ENCODE data around the gene NUDT4B.
"Not testable (repeated sequence)": the region's sequence is repeated elsewhere in the genome, so short reads cannot be mapped to it uniquely, and the experiment has no call there.

Gene NUDT4B

DNA sequence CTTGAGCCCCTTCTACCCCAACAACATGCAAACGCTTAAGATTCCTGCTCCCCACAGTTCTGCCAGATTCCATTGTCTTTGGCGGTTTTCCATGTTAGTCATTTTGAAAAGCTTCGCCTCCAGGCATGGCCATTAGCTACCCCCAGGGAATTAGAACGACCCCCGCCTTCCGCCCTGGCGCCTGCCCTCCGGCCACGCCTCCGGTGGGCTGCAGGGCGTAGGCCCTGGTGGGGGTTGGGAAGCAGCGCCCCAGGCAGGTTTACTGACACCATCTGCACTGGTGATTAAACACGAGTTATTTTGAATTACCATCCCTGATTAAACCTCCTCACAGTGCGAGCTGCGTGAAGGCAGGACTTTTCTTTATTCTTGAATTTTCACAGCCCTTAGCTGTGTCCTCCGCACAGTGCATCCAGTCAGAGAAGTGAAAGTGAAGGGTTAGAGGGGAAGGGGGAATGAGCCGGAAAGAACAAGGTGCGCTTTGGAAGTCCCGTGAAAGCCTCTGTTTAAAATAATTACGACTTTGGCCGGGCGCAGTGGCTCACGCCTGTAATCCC lies 43.0 kb downstream of the NUDT4B start:
- not testable (repeated sequence) for DNase-seq (ENCODE audit: insufficient read length, low spot score); FAIRE-seq

GRCh38 chr1:148793762-148794332 lies 45.3 kb downstream of the NUDT4B start:
- not testable (repeated sequence) for DNase-seq (ENCODE audit: insufficient read length, low spot score); FAIRE-seq

All from D721Med (cell line).